ENCODE data around the gene EIF2D. TPM values are rescaled to one million over a fixed set of nuclear protein-coding genes. Genes with fewer than 3 reads are reported as not detected.

Gene EIF2D
- total RNA-seq, 2 donors from 2014 or later: 40.5 to 41.1 TPM

- Histone ChIP-seq H3K4me1 (ENCODE audit: control insufficient read depth in 1 of 2, low read depth in 2 of 2) (peaks cover 9 to 14% of the 10 kb centered on the region in 2 donors), H3K9me3 (no peaks in the 10 kb centered on the region), H3K36me3 (peaks cover 4% of the 10 kb centered on the region), H3K27me3 (replicated peaks; ENCODE audit: insufficient read depth) (no peaks in the 10 kb centered on the region), H3K27ac (peak overlapping the region in 1 of 2 donors; percentile 67), H3K4me3 (no peak overlapping the region)
- DNase-seq (ENCODE audit: low spot score) (no peak), ATAC-seq (ENCODE audit: insufficient number of reproducible peaks, low FRiP score, low read depth) (peak; percentile 26)
- TF ChIP-seq CTCF (IDR thresholded peaks at IDR 0.05): no peak
Measured at GRCh38 chr1:206580438-206581113, 31.7 kb downstream of the EIF2D start.

GRCh38 chr1:206579747-206580437 is 32.4 kb downstream of the EIF2D start:
- ATAC-seq (ENCODE audit: insufficient number of reproducible peaks, low FRiP score, low read depth): peak; percentile 26

GRCh38 chr1:206578978-206579374 is 33.3 kb downstream of the EIF2D start:
- ATAC-seq (ENCODE audit: insufficient number of reproducible peaks, low FRiP score, low read depth) (no peak), DNase-seq (ENCODE audit: low spot score) (no peak)
- Histone ChIP-seq H3K27me3 (replicated peaks; ENCODE audit: insufficient read depth) (no peaks in the 10 kb centered on the region), H3K27ac (peak overlapping the region in 1 of 2 donors; percentile 67), H3K36me3 (no peaks in the 10 kb centered on the region), H3K9me3 (no peaks in the 10 kb centered on the region), H3K4me1 (ENCODE audit: control insufficient read depth in 1 of 2, low read depth in 2 of 2) (peaks cover 9 to 15% of the 10 kb centered on the region in 2 donors), H3K4me3 (no peak overlapping the region)
- TF ChIP-seq CTCF (IDR thresholded peaks at IDR 0.05): no peak

More at GRCh38 chr1:206579747-206580437, 32.4 kb downstream of the EIF2D start:
- peaks cover 4% of the 10 kb centered on the region for H3K36me3 ChIP-seq
- no peaks in the 10 kb centered on the region for H3K9me3 ChIP-seq
- no peak for TF ChIP-seq CTCF (IDR thresholded peaks at IDR 0.05)
- no peak overlapping the region for H3K4me3 ChIP-seq
- H3K27ac ChIP-seq: peak overlapping the region; percentile 50 to 67
- peaks cover 9 to 15% of the 10 kb centered on the region in 2 donors for H3K4me1 ChIP-seq (ENCODE audit: control insufficient read depth in 1 of 2, low read depth in 2 of 2)
- no peaks in the 10 kb centered on the region for H3K27me3 ChIP-seq (replicated peaks; ENCODE audit: insufficient read depth)
- peak; percentile 49 for DNase-seq (ENCODE audit: low spot score)

- Histone ChIP-seq H3K4me3 (no peak overlapping the region), H3K27me3 (replicated peaks; ENCODE audit: insufficient read depth) (no peaks in the 10 kb centered on the region), H3K4me1 (ENCODE audit: control insufficient read depth in 1 of 2, low read depth in 2 of 2) (peaks cover 9 to 15% of the 10 kb centered on the region in 2 donors), H3K36me3 (no peaks in the 10 kb centered on the region), H3K27ac (no peak overlapping the region), H3K9me3 (no peaks in the 10 kb centered on the region)
- DNase-seq (ENCODE audit: low spot score) (no peak), ATAC-seq (ENCODE audit: insufficient number of reproducible peaks, low FRiP score, low read depth) (no peak)
- TF ChIP-seq CTCF (IDR thresholded peaks at IDR 0.05): no peak
Measured at GRCh38 chr1:206578068-206578977, 33.9 kb downstream of the EIF2D start.

GRCh38 chr1:206577626-206578025 is 34.6 kb downstream of the EIF2D start:
- Histone ChIP-seq H3K27ac (no peak overlapping the region), H3K36me3 (no peaks in the 10 kb centered on the region), H3K4me3 (no peak overlapping the region), H3K9me3 (no peaks in the 10 kb centered on the region), H3K4me1 (ENCODE audit: control insufficient read depth in 1 of 2, low read depth in 2 of 2) (peaks cover 9 to 15% of the 10 kb centered on the region in 2 donors), H3K27me3 (replicated peaks; ENCODE audit: insufficient read depth) (no peaks in the 10 kb centered on the region)
- no peak for DNase-seq (ENCODE audit: low spot score)
- TF ChIP-seq CTCF (IDR thresholded peaks at IDR 0.05): no peak
- no peak for ATAC-seq (ENCODE audit: insufficient number of reproducible peaks, low FRiP score, low read depth)

Data from thoracic aorta (tissue), 2 donors.